Right lobe of liver (tissue), 4 donors: Measurements from ENCODE around the gene CPSF7.

Experiments used
- CTCF ChIP-seq, 4 donors: fragments of 200-600 bp in 3 of 4; fragments of 450-650 bp in 1 of 4; IDR thresholded peaks; one replicate each; pipeline versions ENCODE4 v1.5.1 to v1.8.0; 2016 to 2022; ENCODE audit warnings: antibody characterized with exemption in 4 of 4, mild to moderate bottlenecking in 2 of 4
- POLR2A ChIP-seq: fragments of 450-650 bp; IDR thresholded peaks from one replicate; pipeline ENCODE4 v1.6.1; 2017; ENCODE audit warnings: antibody characterized with exemption, mild to moderate bottlenecking
- donor health status: DM: no; HTN: no; CAD: no.
- donor health status: DM: no; HTN: no; CAD: no.
- donor health status: DM: no; HTN: yes; CAD: no.

- TF ChIP-seq CTCF (IDR thresholded peaks at IDR 0.05) (no peak), POLR2A (no peak)
These were observed 54.0 kb downstream of the CPSF7 start for GRCh38 chr11:61375761-61376108.
